HepG2 (cell line): ENCODE data around the gene SLC2A4. TPM values are rescaled to one million over a fixed set of nuclear protein-coding genes. Genes with fewer than 3 reads are reported as not detected.

Experiments used
- AKAP8 ChIP-seq: sonication (generic); formaldehyde crosslinking; IDR thresholded peaks from 2 replicates; pipeline ENCODE4 v1.5.1; 2020; ENCODE audit warnings: mild to moderate bottlenecking, missing genetic modification reagents
- ATRX ChIP-seq: sonication (generic); formaldehyde crosslinking; IDR thresholded peaks from 2 replicates; pipeline ENCODE4 v1.4.0; 2020; ENCODE audit warnings: missing genetic modification reagents, borderline replicate concordance
- CREBL2 ChIP-seq: sonication (generic); formaldehyde crosslinking; IDR thresholded peaks from 2 replicates; pipeline ENCODE4 v1.8.1; 2023; ENCODE audit warnings: missing genetic modification reagents, mild to moderate bottlenecking, borderline replicate concordance
- DNMT1 ChIP-seq: sonication (generic); formaldehyde crosslinking; IDR thresholded peaks from 2 replicates; pipeline ENCODE4 v1.5.1; 2020; ENCODE audit warnings: mild to moderate bottlenecking, missing genetic modification reagents
- IRF1 ChIP-seq: sonication (generic); formaldehyde crosslinking; IDR thresholded peaks from 2 replicates; pipeline ENCODE4 v1.4.0; 2020; ENCODE audit warnings: low read depth, mild to moderate bottlenecking, missing genetic modification reagents
- JUN ChIP-seq: sonication (generic); formaldehyde crosslinking; IDR thresholded peaks from 2 replicates; pipeline ENCODE4 v1.4.0; 2020; ENCODE audit warnings: mild to moderate bottlenecking, missing genetic modification reagents
- MED8 ChIP-seq: sonication (generic); formaldehyde crosslinking; IDR thresholded peaks from 2 replicates; pipeline ENCODE4 v1.8.1; 2023; ENCODE audit warnings: mild to moderate bottlenecking, missing genetic modification reagents; ENCODE audit not compliant: insufficient replicate concordance
- RNF2 ChIP-seq: fragments of 450-650 bp; conservative IDR thresholded peaks from 2 replicates; pipeline ENCODE4 v1.6.1; 2016; ENCODE audit warnings: low read depth
- ZBTB39 ChIP-seq: sonication (generic); formaldehyde crosslinking; IDR thresholded peaks from 2 replicates; pipeline ENCODE4 v1.5.0; 2020; ENCODE audit warnings: missing genetic modification reagents
- ZNF10 ChIP-seq: sonication (generic); formaldehyde crosslinking; IDR thresholded peaks from 2 replicates; pipeline ENCODE4 v1.4.0; 2020; ENCODE audit warnings: mild to moderate bottlenecking, low read depth, missing genetic modification reagents, borderline replicate concordance
- ZNF136 ChIP-seq: sonication (generic); formaldehyde crosslinking; IDR thresholded peaks from 2 replicates; pipeline ENCODE4 v1.8.1; 2022; ENCODE audit warnings: low read depth, mild to moderate bottlenecking, moderate library complexity, missing genetic modification reagents
- ZNF260 ChIP-seq: sonication (generic); formaldehyde crosslinking; IDR thresholded peaks from 2 replicates; pipeline ENCODE4 v1.4.0; 2020; ENCODE audit warnings: missing genetic modification reagents, low read depth, mild to moderate bottlenecking, borderline replicate concordance
- ZNF280D ChIP-seq: sonication (generic); formaldehyde crosslinking; IDR thresholded peaks from 2 replicates; pipeline ENCODE4 v1.5.1; 2020; ENCODE audit warnings: mild to moderate bottlenecking, missing genetic modification reagents
- ZNF33B ChIP-seq: sonication (generic); formaldehyde crosslinking; IDR thresholded peaks from 2 replicates; pipeline ENCODE4 v1.5.1; 2020; ENCODE audit warnings: mild to moderate bottlenecking, missing genetic modification reagents
- ZNF414 ChIP-seq: sonication (generic); formaldehyde crosslinking; IDR thresholded peaks from 2 replicates; pipeline ENCODE4 v1.5.0; 2020; ENCODE audit warnings: missing genetic modification reagents
- ZNF432 ChIP-seq: sonication (generic); formaldehyde crosslinking; IDR thresholded peaks from 2 replicates; pipeline ENCODE4 v1.5.0; 2020; ENCODE audit warnings: missing genetic modification reagents, mild to moderate bottlenecking, borderline replicate concordance
- ZNF576 ChIP-seq: sonication (generic); formaldehyde crosslinking; IDR thresholded peaks from 2 replicates; pipeline ENCODE4 v1.4.0; 2020; ENCODE audit warnings: mild to moderate bottlenecking, missing genetic modification reagents
- ZNF772 ChIP-seq: sonication (generic); formaldehyde crosslinking; IDR thresholded peaks from 2 replicates; pipeline ENCODE4 v1.5.0; 2020; ENCODE audit warnings: mild to moderate bottlenecking, missing genetic modification reagents
- ZNF850 ChIP-seq: sonication (generic); formaldehyde crosslinking; conservative IDR thresholded peaks from 2 replicates; pipeline ENCODE4 v1.9.0; 2021; ENCODE audit warnings: mild to moderate bottlenecking, missing genetic modification reagents
- polyA plus RNA-seq, 8 experiments: library from polyadenylated mRNA; depleted of rRNA in 3 of 8; stranded (reverse) in 7 of 8; unstranded in 1 of 8; fragments of >200 nt; fragmentation: Illumina TruSeq in 4 of 8; extraction: Trizol in 4 of 8; gene quantifications; 2 replicates each; pipeline versions ENCODE4 v1.2.1 to v1.2.3, GENCODE V29; 2011 to 2016; ENCODE audit warnings: low read depth in 4 of 8, missing spikeins in 1 of 8, mixed read lengths in 1 of 8; ENCODE audit not compliant: insufficient read depth in 1 of 8
- total RNA-seq, 5 experiments: library from RNA; depleted of rRNA; stranded (reverse); fragments of >200 nt; fragmentation: Illumina TruSeq; extraction: Trizol; gene quantifications; 2 replicates each; pipeline ENCODE4 v1.2.3, GENCODE V29; 2016; ENCODE audit warnings: low read depth in 1 of 5

Gene SLC2A4
- total and polyA plus RNA-seq, 2 of the 13 experiments (the other 11 are each of a cell fraction or from before 2014, with no cell fraction given): 4.9 to 5.8 TPM

- no peak for TF ChIP-seq IRF1 (CRISPR knock-in tag)
- TF ChIP-seq ATRX: no peak
- no peak for TF ChIP-seq ZBTB39 (CRISPR knock-in tag)
- peak; percentile 23; the same call in 1 of the 2 replicates for TF ChIP-seq ZNF33B (CRISPR knock-in tag)
- TF ChIP-seq ZNF10: no peak
- 0 out of 2 replicates have a peak, but pooled peaks have one; percentile 19 for TF ChIP-seq CREBL2 (CRISPR knock-in tag)
- no peak for TF ChIP-seq ZNF576 (CRISPR knock-in tag)
- no peak for TF ChIP-seq MED8
- TF ChIP-seq JUN (CRISPR knock-in tag): 0 out of 2 replicates have a peak, but pooled peaks have one; percentile 37
- no peak for TF ChIP-seq ZNF260
- no peak for TF ChIP-seq RNF2
- TF ChIP-seq ZNF850 (CRISPR knock-in tag): no peak
- TF ChIP-seq DNMT1 (CRISPR knock-in tag): no peak
- no peak for TF ChIP-seq ZNF280D (CRISPR knock-in tag)
- TF ChIP-seq ZNF432 (CRISPR knock-in tag): no peak
- 0 out of 2 replicates have a peak, but pooled peaks have one; percentile 53 for TF ChIP-seq ZNF772 (CRISPR knock-in tag)
- TF ChIP-seq ZNF414 (CRISPR knock-in tag): no peak
- no peak for TF ChIP-seq ZNF136 (CRISPR knock-in tag)
- TF ChIP-seq AKAP8 (CRISPR knock-in tag): peak; percentile 69; the same call in 1 of the 2 replicates
These were observed 42.2 kb upstream of the SLC2A4 start, which contains the start of gene PHF23 (continued) for GRCh38 chr17:7239091-7240027.
